ENCODE results near the gene CC2D2B.
"Not testable (repeated sequence)": the region's sequence is repeated elsewhere in the genome, so short reads cannot be mapped to it uniquely, and the experiment has no call there.

The CC2D2B gene

DNA sequence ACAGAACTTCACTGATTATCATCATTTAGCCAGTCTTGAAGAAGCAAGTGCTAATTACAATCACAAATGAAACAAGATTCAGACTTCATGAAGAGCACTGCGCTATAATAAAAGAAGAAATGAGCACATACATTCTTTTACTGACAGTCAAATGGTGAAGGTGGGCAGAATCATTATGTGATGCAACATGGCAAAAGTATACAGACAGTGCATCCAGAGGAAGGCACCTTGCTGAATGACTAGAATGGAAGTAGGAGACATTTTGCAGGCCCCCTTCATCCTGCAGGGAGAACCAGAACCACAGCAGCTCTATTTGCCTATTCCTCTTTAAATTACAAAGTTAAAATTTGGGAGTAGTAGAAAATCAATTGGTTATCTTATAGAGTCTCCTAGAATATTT lies 31.0 kb upstream of the CC2D2B start:
- DNase-seq (ENCODE audit: low spot score) = no peak
- ChIA-PET POLR2A (ENCODE audit: low non-redundant PET) (no interaction called here), CTCF (interaction anchor here (0.6 to 0.7 kb wide), 2 partner anchors 58 to 183 kb away, joined by 3 read pairs; partner anchors contain the start of gene TCTN3)
- TF ChIP-seq, protein P1, sequence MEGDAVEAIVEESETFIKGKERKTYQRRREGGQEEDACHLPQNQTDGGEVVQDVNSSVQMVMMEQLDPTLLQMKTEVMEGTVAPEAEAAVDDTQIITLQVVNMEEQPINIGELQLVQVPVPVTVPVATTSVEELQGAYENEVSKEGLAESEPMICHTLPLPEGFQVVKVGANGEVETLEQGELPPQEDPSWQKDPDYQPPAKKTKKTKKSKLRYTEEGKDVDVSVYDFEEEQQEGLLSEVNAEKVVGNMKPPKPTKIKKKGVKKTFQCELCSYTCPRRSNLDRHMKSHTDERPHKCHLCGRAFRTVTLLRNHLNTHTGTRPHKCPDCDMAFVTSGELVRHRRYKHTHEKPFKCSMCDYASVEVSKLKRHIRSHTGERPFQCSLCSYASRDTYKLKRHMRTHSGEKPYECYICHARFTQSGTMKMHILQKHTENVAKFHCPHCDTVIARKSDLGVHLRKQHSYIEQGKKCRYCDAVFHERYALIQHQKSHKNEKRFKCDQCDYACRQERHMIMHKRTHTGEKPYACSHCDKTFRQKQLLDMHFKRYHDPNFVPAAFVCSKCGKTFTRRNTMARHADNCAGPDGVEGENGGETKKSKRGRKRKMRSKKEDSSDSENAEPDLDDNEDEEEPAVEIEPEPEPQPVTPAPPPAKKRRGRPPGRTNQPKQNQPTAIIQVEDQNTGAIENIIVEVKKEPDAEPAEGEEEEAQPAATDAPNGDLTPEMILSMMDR (conservative IDR thresholded peaks at IDR 0.05; ENCODE audit: low read depth) = no peak
- H3K27ac ChIP-seq = no peak overlapping the region

DNA sequence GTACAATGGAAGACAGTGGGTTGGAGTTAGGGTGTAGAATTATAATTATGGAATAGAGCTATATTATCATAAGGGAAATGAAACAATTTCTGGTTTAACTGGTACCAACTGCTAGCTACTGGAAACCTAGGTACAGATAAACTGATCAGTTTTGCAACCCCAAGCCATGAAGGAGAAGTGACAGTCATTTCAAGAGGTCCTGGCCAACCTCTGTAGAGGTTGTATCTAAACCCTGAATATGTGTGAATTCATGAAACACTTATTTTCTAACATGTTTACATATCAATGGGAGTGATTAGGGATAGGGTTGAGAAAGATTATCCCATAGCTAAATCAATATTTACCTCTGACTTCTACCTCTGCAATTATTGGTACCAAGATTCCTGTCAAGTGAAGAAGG lies 29.9 kb upstream of the CC2D2B start:
- H3K27ac ChIP-seq = no peak overlapping the region
- TF ChIP-seq, protein P1 (conservative IDR thresholded peaks at IDR 0.05; ENCODE audit: low read depth) = no peak
- no peak for DNase-seq (ENCODE audit: low spot score)
- POLR2A ChIA-PET (ENCODE audit: low non-redundant PET) = no interaction called here
- CTCF ChIA-PET = interaction anchor here (0.6 kb wide), 2 partner anchors 97 to 183 kb away, joined by 3 to 4 read pairs; no protein-coding TSS in a partner anchor

DNA sequence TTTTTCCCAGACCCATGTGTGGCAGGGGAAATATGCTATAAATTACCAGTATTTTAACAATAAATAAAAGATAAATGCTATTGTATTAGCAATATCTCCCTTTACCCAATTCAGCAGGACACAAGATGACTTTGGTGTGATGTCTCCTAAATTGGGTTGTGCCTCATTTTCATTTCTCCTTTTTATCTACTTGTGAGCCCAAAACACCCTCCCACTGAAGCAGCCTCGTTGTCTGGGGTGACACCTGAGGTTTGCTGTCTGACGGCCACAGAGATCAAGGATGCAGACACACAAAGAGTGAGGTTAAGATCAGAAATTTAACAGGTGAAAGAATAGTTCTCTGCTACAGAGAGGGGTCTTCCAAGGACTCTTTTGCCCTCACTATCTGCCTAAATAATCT lies 27.1 kb upstream of the CC2D2B start:
- ChIA-PET CTCF (interaction anchor here (0.6 kb wide), 2 partner anchors 74 to 268 kb away, joined by 3 read pairs; no protein-coding TSS in a partner anchor), POLR2A (ENCODE audit: low non-redundant PET) (no interaction called here)
- H3K27ac ChIP-seq = no peak overlapping the region
- TF ChIP-seq, protein P1 (conservative IDR thresholded peaks at IDR 0.05; ENCODE audit: low read depth) = no peak
- no peak for DNase-seq (ENCODE audit: low spot score)

DNA sequence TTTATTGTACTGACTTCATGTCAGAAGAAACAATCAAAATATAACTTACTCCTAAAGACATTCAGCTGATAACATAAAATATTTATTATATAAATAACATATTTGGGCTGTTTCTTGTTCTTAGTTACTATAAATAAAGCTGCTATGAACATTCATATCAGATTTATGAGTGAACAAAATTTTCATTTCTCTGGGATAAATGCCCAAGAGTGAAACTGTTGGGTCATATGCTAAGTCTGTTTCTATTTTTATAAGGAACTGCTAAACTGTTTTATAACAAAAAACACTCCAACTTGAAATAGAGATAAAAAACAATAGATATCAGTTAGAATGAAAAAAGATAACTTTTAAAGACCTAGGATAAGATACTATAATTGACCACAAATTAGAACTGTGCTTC lies 26.5 kb upstream of the CC2D2B start:
- H3K27ac ChIP-seq = no peak overlapping the region
- ChIA-PET POLR2A (ENCODE audit: low non-redundant PET) (no interaction called here), CTCF (interaction anchor here (0.6 kb wide), 1 partner anchor 267 kb away, joined by 3 read pairs; no protein-coding TSS in a partner anchor)
- TF ChIP-seq, protein P1 (conservative IDR thresholded peaks at IDR 0.05; ENCODE audit: low read depth) = no peak
- DNase-seq (ENCODE audit: low spot score) = no peak

DNA sequence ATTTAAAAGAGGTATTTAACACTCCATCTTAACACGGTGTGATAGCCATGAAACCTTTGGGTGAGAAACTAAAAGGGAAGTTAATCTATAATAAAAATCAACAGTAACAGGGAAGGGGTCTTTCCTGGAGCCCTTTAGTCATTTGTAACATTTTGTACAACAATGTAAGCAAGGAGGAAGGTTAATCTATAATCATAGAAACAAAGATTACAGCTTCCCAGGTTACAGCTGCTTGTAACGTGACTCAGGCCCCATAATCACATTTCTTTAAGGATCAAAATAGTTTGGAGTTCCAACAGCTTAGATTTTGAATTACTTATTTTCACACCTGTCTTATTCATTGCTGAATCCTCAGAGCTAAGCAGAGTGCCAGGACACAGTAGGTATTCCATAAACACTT lies 17.9 kb upstream of the CC2D2B start:
- TF ChIP-seq, protein P1 (conservative IDR thresholded peaks at IDR 0.05; ENCODE audit: low read depth) = no peak
- ChIA-PET POLR2A (ENCODE audit: low non-redundant PET) (no interaction called here), CTCF (no interaction called here)
- no peak overlapping the region for H3K27ac ChIP-seq
- DNase-seq (ENCODE audit: low spot score) = no peak

DNA sequence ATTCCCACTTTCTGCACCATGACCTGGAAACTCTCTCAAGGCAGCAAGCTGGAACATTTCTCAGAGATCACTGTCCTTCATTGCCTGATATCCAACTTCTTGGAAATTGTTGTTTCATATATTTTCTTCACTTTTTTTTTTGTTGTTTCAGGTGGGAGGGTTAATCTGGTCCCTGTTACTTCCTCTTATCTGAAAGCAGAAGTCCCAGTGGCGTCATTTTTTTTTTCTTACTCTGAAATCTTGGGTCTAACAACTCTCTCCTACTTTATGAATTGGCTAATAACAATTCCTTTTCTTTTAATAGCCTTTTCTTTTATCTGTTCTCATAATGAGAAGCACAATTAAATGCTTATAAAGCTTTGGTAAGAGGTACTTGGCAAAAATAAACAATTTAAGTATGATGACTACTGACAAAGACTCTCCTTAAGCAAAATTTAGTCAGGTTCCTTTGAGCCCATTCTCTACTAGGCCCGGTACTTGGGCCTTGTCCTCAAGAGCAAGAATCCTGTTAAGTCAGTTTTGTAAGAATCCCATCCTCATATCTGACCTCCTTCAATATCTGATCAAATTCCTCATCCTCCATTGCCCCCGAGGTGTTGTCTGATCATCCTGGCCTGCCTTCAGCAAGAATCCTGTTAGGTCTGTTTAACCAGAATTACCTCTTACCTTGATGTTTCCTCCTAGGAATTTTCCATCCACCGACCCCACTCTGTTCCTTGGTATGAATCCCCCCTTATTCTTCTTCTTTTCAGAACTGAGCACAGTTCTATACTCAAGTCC lies 11.5 kb upstream of the CC2D2B start:
- TF ChIP-seq, protein P1 (conservative IDR thresholded peaks at IDR 0.05; ENCODE audit: low read depth) = no peak
- CTCF ChIA-PET = no interaction called here
- no peak overlapping the region for H3K27ac ChIP-seq
- POLR2A ChIA-PET (ENCODE audit: low non-redundant PET) = no interaction called here
- no peak for DNase-seq (ENCODE audit: low spot score)

DNA sequence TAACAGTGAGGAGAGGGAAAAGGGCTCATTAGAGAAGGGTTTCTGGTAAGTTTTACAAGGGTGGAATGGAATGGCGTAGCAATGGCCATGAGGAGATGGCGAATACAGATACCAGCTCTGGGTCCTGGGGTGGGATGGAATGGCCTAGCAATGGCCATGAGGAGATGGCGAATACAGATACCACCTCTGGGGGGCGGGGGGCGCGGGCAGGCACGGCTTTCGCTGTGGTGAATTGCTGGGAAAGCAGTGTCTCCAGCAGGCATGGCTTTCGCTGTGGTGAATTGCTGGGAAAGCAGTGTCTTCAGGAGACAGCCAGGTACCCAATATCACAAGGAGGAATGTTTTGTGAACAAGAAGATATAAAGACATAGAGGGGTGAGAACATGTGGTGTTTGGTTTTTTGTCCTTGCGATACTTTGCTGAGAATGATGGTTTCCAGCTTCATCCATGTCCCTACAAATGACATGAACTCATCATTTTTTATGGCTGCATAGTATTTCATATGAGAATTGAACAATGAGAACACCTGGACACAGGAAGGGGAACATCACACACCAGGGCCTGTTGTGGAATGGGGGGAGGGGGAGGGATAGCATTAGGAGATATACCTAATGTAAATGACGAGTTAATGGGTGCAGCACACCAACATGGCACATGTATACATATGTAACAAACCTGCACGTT lies 1.7 kb upstream of the CC2D2B start:
- DNase-seq (ENCODE audit: low spot score); POLR2A ChIA-PET (ENCODE audit: low non-redundant PET); H3K27ac ChIP-seq: not testable (repeated sequence)
- CTCF ChIA-PET = interaction anchor here (0.5 to 1.0 kb wide), 4 partner anchors 41 to 964 kb away, joined by 3 read pairs; no protein-coding TSS in a partner anchor

Data from RWPE1 (cell line).